ENCODE results near the gene SKI.

SKI gene

DNA sequence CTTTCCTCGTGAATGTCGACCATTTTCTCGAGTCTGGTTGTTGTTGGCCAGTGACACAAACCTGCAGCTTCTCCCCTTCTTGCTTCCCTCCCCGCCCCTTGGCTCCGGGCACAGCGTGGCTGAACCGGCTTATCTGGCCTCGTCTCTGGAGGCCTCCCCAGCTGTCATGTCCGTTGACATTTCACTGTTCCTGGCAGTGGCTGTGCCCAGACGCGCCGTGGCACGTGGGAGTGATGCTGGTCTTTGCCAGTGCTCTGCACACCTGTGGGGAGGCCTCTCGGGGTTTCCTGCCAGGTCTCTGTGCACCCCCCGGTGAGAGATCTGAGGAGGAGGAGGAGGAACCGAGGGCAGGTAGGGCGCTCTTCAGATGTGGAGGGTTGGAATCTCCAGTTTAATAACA is 23.7 kb downstream of the SKI start:
- Histone ChIP-seq H3K9ac (ENCODE audit: low read length) (no peak overlapping the region), H3K36me3 (replicated peaks; ENCODE audit: low read depth, low read length) (peaks cover 16% of the 10 kb centered on the region), H3K27me3 (ENCODE audit: low read depth, low read length) (no peaks in the 10 kb centered on the region), H3K4me3 (ENCODE audit: low read length) (no peak overlapping the region), H2AFZ (ENCODE audit: low read depth, low read length) (no peak overlapping the region), H3K79me2 (ENCODE audit: low read length) (peaks cover 96% of the 10 kb centered on the region), H3K4me1 (ENCODE audit: low read length) (peaks cover 11% of the 10 kb centered on the region), H4K20me1 (ENCODE audit: insufficient read depth, low read length) (peaks cover 39% of the 10 kb centered on the region), H3K27ac (ENCODE audit: low read length) (no peak overlapping the region), H3K9me3 (ENCODE audit: insufficient read depth, low read length) (peaks cover 3% of the 10 kb centered on the region; the same call in 1 of the 2 replicates), H3K4me2 (ENCODE audit: low read length) (no peak overlapping the region)
- no peak for TF ChIP-seq EZH2phosphoT487 (IDR thresholded peaks at IDR 0.05; ENCODE audit: low read depth)
- TF ChIP-seq, protein P1, sequence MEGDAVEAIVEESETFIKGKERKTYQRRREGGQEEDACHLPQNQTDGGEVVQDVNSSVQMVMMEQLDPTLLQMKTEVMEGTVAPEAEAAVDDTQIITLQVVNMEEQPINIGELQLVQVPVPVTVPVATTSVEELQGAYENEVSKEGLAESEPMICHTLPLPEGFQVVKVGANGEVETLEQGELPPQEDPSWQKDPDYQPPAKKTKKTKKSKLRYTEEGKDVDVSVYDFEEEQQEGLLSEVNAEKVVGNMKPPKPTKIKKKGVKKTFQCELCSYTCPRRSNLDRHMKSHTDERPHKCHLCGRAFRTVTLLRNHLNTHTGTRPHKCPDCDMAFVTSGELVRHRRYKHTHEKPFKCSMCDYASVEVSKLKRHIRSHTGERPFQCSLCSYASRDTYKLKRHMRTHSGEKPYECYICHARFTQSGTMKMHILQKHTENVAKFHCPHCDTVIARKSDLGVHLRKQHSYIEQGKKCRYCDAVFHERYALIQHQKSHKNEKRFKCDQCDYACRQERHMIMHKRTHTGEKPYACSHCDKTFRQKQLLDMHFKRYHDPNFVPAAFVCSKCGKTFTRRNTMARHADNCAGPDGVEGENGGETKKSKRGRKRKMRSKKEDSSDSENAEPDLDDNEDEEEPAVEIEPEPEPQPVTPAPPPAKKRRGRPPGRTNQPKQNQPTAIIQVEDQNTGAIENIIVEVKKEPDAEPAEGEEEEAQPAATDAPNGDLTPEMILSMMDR (IDR thresholded peaks at IDR 0.05; ENCODE audit: low read depth, low read length) = no peak

DNA sequence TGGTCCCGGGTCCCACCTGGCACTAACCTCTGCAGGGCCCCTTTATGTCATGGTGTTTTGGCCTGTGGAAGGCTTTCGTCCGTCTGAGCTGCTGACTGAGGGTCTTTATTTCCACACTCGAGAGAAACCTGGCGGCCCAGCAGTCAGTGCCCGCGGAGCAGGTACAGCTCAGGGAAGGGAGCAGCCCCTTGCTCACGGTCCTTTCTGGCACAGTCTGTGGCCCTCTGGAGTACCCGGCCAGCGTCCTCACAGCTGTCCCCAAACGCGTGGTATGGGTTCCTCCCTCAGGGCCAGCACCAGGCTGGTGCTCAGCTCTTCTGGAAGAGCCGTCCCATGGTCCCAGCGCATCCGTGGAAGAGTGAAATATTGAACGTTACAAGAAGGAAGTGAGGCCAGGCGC is 24.3 kb downstream of the SKI start:
- Histone ChIP-seq H3K27me3 (ENCODE audit: low read depth, low read length) (no peaks in the 10 kb centered on the region), H4K20me1 (ENCODE audit: insufficient read depth, low read length) (peaks cover 41% of the 10 kb centered on the region), H3K36me3 (replicated peaks; ENCODE audit: low read depth, low read length) (peaks cover 16% of the 10 kb centered on the region), H3K4me1 (ENCODE audit: low read length) (peaks cover 11% of the 10 kb centered on the region), H2AFZ (ENCODE audit: low read depth, low read length) (no peak overlapping the region), H3K79me2 (ENCODE audit: low read length) (peaks cover 96% of the 10 kb centered on the region), H3K9ac (ENCODE audit: low read length) (no peak overlapping the region), H3K9me3 (ENCODE audit: insufficient read depth, low read length) (peaks cover 3% of the 10 kb centered on the region; the same call in 1 of the 2 replicates), H3K27ac (ENCODE audit: low read length) (no peak overlapping the region), H3K4me2 (ENCODE audit: low read length) (no peak overlapping the region), H3K4me3 (ENCODE audit: low read length) (no peak overlapping the region)
- TF ChIP-seq, protein P1 (IDR thresholded peaks at IDR 0.05; ENCODE audit: low read depth, low read length) = no peak
- TF ChIP-seq EZH2phosphoT487 (IDR thresholded peaks at IDR 0.05; ENCODE audit: low read depth) = no peak

GRCh38 chr1:2253036-2253796 is 25.1 kb downstream of the SKI start:
- H3K27ac ChIP-seq (ENCODE audit: low read length) = no peak overlapping the region
- peaks cover 16% of the 10 kb centered on the region for H3K36me3 ChIP-seq (replicated peaks; ENCODE audit: low read depth, low read length)
- peaks cover 93% of the 10 kb centered on the region for H3K79me2 ChIP-seq (ENCODE audit: low read length)
- TF ChIP-seq, protein P1 (IDR thresholded peaks at IDR 0.05; ENCODE audit: low read depth, low read length) = no peak
- TF ChIP-seq EZH2phosphoT487 (IDR thresholded peaks at IDR 0.05; ENCODE audit: low read depth) = no peak
- no peak overlapping the region for H3K4me3 ChIP-seq (ENCODE audit: low read length)
- H3K9ac ChIP-seq (ENCODE audit: low read length) = no peak overlapping the region
- peaks cover 11% of the 10 kb centered on the region for H3K4me1 ChIP-seq (ENCODE audit: low read length)
- no peak overlapping the region for H2AFZ ChIP-seq (ENCODE audit: low read depth, low read length)
- peaks cover 38% of the 10 kb centered on the region for H4K20me1 ChIP-seq (ENCODE audit: insufficient read depth, low read length)
- peaks cover 3% of the 10 kb centered on the region; the same call in 1 of the 2 replicates for H3K9me3 ChIP-seq (ENCODE audit: insufficient read depth, low read length)
- no peaks in the 10 kb centered on the region for H3K27me3 ChIP-seq (ENCODE audit: low read depth, low read length)
- no peak overlapping the region for H3K4me2 ChIP-seq (ENCODE audit: low read length)

DNA sequence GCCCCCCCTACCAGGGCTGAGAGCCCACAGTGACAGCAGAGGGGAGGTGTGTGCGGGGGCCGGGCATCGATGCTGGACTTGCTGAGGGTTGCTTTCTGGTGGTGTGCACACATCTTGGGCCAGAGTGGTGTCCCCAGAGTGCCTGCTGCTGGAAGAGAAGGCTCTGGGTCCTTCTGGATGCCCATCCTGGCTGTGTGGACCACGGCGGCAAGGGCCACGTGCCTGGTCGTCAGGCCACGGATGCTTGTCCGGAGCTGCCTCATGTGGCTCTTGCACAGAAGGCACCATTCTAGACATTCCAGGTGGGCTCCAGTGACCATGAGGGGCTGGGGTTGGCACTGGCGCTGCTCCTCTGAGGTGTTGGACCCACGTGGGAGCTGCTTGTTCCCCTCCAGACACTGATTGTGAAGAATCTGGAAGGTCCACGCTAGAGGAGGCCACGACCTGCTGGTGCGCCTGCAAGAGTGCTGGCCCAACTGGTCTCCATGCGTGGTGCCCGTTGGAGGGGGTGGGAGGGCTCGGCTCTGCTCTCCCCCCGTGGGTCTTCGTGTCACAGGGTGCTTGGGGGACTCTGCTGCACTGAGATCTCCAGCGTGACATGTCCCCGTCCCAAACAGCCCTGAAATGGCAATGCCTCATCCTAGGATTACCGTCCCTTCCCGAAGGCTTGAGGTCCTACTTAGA is 25.8 kb downstream of the SKI start:
- Histone ChIP-seq H3K9ac (ENCODE audit: low read length) (no peak overlapping the region), H3K27ac (ENCODE audit: low read length) (no peak overlapping the region), H3K27me3 (ENCODE audit: low read depth, low read length) (no peaks in the 10 kb centered on the region), H3K4me3 (ENCODE audit: low read length) (no peak overlapping the region), H2AFZ (ENCODE audit: low read depth, low read length) (no peak overlapping the region), H3K4me1 (ENCODE audit: low read length) (peaks cover 11% of the 10 kb centered on the region), H3K9me3 (ENCODE audit: insufficient read depth, low read length) (peaks cover 3% of the 10 kb centered on the region; the same call in 1 of the 2 replicates), H4K20me1 (ENCODE audit: insufficient read depth, low read length) (peaks cover 36% of the 10 kb centered on the region), H3K4me2 (ENCODE audit: low read length) (no peak overlapping the region), H3K79me2 (ENCODE audit: low read length) (peaks cover 92% of the 10 kb centered on the region), H3K36me3 (replicated peaks; ENCODE audit: low read depth, low read length) (peaks cover 16% of the 10 kb centered on the region)
- TF ChIP-seq EZH2phosphoT487 (IDR thresholded peaks at IDR 0.05; ENCODE audit: low read depth) = no peak
- TF ChIP-seq, protein P1 (IDR thresholded peaks at IDR 0.05; ENCODE audit: low read depth, low read length) = no peak

All from OCI-LY3 (cell line).